Astrocyte of the hippocampus (primary cell): ENCODE results near the gene TMEM132D.
A peak's percentile ranks its signal among the peaks of the same experiment; 100 is the strongest.

ENCODE experiments used
- DNase-seq: peaks from one replicate; pipeline ENCODE4 v3.0.0; 2011; ENCODE audit warnings: low read depth, low spot score

The TMEM132D gene

DNA sequence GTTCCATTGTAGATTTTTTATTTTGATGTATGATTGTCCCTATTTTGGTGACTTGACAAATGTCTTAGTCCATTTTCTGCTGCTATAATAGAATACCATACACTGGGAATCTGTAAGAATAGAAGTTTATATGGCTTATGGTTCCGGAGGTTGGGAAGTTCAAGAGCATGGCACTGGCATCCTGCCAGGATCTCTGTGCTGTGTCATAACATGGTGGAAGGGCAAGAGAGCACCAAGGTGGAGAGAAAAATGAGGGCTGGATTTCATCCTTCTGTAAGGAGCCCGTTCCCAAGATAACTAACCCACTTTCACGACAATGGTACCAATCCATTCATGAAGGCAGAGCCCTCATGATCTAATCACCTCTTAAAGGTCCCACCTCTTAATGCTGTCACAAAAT, 176.7 kb downstream of the TMEM132D start:
- DNase-seq: no peak

DNA sequence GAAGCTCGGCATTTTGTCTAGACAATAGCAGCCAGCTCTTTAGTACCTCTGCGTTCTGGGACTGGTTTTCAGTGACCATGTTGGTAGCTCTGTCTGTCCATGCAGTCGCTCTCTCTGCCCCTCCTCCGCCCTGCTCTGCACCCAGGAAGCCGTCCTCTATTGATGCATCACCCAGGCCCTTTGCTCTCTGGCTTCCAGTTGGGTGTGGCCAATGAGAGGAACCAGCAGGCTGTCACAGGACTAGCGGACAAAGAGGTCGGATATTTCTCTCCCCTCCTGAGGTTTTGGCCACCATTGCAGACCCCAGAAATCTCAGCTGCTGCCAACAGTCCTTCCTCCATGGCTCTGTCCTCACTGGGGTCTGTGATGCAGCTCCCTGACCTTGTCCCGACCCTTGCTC, 180.6 kb downstream of the TMEM132D start:
- no peak for DNase-seq

DNA sequence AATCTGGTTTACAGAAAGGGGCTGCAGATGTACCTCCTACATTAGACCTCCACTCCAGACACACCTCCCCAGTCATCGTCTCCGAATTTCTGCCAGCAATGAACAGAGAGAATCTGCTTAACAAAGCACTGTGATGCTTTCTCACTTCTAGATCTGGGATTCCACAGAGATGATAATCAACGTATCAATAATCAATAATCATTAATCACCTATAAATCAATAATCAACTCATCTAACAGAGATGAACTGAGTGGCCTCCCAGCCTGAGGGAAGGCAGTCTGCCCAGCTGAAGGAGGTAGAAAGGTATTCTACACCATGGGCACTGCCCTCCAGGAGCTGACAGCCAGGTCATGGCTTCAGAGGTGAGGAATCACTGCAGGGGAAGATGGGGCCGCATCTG, 183.2 kb downstream of the TMEM132D start:
- DNase-seq: no peak

DNA sequence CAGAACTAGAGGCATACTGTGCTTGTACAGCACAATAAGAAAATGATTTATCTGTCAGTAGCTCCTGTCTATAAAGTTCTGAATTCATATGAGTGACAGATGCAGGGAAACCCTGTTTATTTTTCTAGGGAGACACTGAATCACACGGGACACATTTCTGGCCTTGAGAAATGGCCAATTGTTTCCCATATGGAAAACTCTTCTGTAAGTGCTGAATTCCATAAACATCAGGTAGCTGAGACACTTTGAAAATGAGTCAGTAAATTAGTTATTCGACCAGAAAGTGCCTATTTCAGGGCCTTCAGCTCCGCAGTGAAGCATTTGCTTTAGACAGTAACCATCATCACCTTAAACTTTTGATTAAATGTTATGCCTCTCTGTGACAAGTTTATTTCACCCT, 184.4 kb downstream of the TMEM132D start:
- peak; percentile 47 for DNase-seq

DNA sequence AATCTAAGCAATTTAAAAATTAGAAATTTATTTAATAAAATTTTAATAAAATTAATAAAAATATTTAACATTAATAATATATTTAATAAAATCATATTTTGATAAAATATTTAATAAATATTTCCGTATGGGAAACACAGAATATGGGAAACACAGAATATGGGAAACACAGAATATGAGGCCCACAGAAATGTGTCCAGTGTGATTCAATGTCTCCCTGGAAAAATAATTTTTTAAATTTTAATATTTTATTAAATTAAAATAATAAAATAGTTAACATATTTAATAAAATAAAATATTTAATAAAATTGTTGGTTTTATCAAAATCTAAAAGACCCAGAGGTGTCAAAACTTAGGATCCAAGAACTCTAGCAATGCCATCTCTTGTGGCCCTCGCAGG, 186.4 kb downstream of the TMEM132D start:
- DNase-seq: no peak

DNA sequence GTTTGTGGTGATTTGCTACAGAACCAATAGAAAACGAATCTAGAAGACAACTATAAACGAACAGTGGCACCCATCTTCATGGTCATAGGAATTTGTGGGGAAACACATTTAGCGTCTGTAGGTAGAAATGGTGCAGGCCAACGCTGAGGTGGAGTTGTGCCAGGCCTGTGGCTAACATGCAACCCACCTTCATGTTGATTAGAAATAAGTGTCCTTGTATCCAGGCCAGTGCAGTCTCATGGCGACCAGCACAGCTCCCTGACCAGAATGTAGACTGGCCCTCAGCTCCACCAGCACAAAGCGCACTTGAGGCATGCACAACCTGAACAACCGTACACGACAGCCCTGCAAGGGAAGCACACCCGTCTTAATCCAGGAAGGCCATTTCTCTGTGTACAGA, 187.0 kb downstream of the TMEM132D start:
- no peak for DNase-seq

DNA sequence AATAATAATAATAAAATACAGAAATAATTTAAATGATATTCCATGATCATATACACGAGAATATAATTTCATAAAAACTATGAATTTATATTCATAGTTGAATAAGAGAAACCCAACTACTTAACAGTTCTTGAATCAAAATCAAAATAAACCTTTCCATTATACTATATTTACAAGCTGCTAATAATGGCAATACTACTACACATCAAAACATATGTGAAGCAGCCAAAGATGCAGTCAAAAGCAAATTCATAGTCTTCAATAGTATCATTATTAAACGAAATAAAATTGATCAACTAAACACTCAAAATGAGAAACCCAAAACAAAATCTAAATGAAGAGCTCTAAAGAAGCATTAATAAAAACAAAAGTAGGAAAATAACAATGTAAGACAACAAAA, 197.1 kb downstream of the TMEM132D start:
- DNase-seq: no peak

DNA sequence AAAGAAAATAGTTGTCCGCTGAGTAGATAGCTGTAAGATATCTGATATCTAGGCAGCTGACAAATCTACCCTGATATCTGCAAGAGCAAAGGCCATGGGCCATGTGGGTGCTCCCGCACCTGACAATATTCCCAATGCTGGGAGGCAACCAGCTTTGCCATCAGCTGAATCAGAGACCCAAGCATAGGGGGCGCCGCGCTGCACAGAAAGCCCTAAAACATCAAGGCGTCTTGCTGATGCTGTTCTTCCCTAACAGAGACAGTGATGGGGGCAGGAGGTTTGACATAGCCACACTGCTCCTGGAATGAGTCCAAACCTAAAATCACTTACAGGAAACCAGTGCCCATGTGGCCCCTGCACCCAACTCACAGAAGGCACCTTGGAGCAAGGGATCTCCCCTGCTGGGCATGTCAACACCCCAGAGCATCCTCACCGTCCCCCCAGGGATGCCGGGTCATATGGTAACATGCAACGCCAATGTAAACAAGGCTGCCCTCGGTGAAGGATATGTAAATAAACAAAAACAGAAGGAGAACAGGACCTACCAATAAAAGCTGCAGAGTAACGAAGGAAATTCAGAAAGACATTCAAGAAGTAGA, 199.5 kb downstream of the TMEM132D start:
- no peak for DNase-seq

DNA sequence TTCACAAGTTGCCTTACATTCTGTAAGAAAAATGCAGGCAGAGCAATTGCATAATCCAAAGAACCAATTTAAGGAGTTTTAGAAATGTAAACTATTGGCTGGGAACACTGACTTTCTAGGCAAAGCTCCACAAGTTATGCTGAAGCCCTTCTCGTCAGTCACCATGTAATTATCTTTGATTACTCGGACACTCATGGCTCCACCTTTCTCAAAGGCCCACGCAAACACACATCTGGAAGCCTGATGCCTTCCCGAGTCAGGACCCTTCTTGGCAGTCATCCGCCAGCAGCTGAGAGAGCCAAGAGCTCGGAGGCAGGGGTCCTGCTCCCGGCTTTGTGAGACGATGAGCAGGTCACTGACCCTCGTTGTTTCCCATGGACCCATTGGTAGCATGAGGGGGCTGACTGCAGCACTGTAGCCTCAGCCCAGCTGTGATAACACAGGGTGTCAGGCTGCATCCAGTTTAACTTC, 202.2 kb downstream of the TMEM132D start:
- DNase-seq: no peak

DNA sequence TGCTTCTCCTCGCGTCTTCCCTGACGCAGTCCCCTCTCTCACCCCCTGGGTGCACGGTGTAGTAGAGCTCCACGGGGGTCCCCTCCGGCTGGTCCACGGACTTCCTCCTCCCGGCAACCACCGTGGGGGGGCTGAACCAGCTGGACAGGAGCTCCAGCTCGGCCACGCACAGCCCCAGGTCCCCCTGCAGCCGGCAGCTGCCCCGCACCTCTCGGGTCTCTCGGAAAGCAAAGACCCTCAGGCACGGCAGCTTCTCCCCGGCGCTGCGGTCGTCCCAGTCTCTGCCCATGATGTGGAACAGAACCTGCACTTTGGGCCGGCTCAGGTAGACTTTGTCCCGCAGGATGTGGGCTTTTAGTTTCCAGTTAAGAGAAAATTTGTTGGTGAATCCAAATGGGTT, 203.8 kb downstream of the TMEM132D start:
- no peak for DNase-seq

DNA sequence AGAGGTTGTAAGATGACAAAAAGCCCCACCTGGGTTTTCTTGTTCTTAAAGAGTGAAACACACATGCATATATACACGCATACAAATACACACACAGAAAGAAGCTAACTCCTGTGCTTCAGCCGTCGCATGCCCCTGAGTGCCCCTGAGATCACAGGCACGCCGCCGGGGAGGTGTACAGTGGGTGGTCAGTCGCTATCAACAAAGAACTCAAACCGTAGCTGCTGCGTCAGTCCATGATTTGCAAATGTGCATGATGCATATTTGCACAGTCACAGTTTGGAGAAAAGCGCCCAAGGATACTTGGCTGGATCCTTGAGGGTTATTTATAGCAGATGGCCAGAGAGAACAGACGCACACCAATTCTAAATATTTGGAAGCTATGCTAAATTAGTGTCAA, 206.9 kb downstream of the TMEM132D start:
- peak; percentile 71 for DNase-seq

DNA sequence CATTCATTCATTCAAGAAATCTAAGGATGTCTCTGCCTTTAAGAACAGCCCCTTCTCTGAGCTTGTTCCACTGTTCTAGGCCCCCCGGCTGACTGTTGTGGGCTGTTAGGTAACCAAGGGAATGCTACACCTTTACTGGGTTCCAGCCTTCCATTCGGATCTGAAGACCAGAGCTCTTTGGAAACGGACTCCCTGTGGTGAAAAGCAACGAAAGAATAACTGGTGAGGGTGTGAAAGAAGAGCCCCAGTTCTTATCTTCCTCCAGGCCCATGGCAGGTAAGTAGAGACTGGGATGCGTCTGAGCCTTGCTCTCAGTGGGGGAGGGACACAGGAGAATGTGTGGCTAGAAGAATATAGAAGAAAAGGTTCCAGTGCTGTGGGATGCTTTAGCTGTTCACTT, 207.4 kb downstream of the TMEM132D start:
- DNase-seq: no peak

DNA sequence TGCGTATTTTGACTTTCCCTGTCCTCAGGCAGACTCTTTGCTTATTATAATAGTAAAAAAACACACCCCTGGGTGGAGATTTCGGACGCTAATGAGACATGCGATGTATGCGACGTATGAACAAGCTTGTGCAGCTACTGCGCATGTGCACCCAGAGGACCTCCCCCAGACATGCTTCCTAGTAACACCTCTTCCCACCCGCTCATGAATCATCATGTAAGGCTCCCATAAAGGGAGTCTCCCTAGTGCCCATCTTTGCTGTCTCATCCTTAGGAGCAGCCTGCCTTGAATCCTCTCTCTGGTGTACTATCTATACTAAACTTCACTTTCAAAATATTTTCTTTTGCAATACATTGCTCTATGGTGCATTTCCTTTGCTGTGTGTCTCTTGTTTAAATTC, 210.1 kb downstream of the TMEM132D start:
- DNase-seq: no peak

DNA sequence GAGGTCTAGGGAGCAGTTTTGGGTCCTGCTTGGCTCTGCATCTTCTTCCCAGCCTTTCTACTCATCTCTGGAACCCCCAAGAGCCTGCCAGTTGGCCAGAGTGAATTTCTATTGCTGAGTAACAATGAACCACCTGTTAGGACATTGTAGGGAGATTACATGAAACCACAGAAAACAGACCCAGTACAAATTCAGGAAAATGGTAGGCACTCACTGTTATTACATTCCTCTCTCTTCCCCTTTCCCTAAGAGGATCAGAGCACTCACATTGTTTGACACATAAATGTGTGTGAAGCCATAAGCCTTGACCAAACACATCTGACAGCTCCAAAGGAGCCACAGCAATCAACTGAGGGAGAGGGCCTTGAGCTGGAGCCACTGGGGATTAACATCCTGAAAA, 216.1 kb downstream of the TMEM132D start:
- DNase-seq: no peak

DNA sequence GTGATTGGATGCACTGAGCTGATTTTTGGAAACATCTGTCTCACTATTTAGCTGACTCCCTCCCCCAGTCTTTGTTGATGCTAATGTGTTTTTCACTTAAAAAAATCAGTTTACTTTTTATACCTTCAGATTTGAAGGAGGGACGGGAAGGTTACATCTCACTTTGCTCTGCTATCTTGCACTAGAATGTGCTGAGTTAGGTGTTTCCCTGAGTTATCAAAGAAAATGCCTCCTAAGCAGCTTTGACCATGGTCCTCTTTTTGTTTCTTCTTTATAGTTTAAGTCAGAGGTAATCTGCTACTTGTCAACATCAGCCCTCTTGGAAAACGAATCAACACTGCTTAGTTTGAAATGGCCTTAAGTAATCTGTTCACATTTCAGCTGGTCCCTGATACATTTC, 222.0 kb downstream of the TMEM132D start:
- DNase-seq: no peak

DNA sequence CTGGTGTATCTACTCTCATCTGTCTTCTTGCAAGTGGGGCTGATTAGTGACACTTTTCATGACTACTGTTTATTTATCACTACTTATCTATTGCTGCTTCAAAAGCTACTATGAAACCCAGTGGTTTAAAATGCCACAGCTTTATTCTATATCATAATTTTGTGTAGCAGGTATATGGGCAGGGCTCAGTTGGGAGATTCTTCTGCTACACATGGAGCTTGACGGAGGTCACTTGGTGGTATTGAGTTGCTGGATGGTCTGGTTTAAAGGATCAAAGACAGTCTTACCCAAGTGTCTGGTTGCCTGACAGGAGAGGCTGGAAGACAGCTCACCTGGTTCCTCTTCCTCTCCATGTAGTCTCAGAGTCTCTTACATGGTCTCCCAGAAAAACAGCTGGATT, 222.7 kb downstream of the TMEM132D start:
- no peak for DNase-seq

DNA sequence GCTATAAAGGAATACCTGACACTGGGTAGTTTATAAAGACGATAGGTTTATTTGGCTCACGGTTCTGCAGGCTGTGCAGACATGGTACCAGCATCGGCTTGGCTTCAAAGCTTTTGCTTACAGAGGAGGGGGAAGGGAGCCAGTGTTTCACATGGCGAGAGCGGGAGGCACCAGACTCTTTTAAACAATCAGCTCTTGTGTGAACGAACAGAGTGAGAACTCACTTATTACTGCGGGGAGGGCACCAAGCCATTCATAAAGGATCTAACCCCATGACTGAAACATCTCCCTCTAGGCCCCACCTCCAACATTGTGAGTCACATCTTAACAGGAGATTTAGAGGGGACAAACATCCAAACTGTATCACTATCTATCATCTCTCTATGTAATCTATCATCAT, 227.4 kb downstream of the TMEM132D start:
- no peak for DNase-seq

DNA sequence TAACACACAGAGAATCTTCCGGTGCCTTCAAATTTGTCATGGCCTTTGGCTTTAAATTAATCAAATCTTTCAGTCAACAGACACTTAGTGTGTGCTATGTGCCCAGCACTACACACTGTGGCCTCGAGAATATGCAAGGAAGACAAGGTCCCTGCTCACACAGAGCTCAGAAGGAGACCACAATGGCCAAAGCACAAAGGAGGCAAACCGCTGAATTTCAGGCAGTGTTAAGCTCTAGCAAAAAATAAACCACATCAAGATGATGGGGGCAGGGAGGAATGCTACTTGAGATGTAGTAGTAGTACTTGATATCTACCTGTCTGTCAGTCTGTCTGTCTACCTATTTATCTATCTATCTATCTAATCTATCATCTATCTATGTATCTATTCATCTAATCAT, 227.9 kb downstream of the TMEM132D start:
- DNase-seq: peak; percentile 26

DNA sequence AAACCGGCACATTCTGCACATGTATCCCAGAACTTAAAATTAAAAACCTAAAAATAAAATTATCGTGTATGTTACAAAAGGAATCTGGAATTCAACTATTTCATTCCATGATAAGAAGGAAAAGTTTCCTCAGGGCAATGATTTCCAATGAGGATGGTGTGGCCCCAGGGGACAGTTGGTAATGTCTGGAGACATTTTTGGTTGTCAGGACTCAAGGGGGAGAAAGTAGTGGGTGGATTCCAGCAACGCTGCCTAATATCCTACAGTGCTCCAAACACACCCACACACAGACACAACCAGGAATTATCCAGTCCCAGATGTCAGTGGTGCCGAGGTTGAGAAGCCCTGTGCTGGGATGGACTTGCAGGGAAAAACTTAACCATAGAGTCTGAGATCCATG, 228.3 kb downstream of the TMEM132D start:
- no peak for DNase-seq

DNA sequence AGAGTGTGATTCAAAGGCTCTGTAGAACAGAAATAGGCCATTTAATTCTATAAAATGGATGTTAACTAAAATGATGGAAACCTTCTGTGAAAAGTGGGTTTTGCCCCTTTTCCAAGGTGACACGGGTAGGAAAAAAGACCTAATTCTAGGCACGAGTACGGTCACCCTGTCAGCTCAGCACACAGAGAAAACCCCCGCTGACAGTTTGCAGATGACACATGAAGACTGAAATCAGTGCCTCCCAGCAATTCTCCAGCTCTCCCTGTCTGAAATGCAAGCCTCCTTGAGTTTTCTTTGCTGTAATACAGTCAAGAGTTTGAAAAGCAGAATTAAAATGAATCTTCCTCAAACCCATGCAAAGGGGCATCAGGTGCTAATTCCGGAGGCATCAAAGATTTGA, 230.0 kb downstream of the TMEM132D start:
- DNase-seq: no peak

DNA sequence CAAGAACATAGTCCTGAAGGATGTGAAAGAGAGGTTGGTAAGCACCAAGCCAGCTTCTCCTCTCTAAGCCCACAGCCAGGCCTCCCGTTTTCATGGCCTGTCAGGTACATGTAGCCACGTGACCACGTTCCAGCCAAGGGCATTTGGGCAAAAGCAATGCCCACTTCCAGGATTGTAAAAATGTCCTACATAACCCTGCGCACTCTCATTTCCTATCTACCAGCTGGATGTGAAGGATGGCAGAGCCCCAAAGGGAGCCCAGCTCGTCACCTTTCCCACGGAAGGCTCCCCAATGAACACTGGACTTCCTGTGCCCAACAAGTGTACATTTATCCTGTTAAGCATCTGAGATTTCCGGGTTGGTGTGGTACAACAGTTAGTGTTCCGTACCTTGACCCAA, 231.7 kb downstream of the TMEM132D start:
- no peak for DNase-seq

DNA sequence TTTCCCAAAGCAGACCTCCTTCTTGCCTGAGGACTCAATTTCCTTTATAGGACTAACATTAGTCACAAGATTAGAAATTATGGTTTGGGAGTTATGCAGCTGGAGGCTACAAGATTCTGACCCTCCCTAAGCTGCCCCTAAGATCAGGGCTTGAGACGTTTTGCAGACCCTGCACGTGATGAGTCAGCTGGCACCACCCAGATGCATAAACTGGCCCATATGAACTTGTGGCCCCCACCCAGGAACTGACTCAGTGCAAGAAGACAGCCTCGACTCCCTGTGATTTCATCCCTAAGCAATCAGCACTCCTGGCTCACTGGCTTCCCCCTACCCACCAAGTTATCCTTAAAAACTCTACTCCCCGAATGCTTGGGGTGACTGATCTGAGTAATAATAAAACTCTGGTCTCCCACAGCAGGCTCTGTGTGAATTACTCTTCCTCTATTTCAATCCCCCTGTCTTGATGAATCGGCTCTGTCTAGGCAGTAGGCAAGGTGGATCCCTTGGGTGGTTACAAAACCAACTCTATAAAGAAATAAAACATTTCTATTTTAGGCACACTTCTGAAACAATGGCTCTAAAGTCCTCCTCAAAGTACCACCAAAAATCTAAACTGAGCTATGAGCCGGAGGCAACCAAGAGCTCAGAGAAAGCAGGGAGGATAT, 233.4 kb downstream of the TMEM132D start:
- DNase-seq: no peak

DNA sequence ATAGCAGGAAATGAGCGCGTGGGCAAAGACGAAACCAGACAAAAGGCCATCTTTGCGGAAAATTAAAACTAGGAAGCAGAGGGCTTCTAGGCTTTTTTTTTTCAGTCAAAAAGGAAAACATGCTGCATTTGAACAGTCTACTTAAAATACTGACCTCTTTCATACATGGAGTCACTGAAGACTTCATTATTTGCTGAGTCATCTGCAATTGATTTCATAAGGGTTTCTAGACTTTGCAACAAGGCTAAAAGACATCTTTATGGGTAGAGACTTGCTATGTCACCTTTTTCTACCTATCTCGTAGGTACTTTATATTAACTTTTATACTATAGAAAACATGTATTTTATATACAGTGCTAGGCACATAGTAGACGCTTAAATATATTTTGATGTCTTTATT, 238.4 kb downstream of the TMEM132D start:
- DNase-seq: no peak

DNA sequence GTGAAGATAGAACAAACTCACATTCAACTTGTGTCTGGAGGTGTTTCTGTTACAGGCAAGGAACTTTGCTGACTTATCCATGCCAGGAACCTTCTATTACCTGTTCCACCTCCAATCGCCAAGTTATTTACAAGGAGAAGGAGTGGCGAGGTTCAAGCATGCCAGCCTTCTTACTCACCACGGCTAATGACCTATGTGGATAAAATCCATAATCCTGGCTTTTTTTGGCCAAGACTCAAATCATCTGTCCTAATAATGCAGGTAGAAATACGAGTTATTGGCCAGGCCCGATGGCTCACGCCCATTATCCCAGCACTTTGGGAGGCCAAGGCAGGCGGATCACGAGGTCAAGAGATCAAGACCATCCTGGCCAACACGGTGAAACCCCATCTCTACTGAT, 241.6 kb downstream of the TMEM132D start:
- DNase-seq: no peak
